ENCODE results near the gene PHKB.

The PHKB gene

DNA sequence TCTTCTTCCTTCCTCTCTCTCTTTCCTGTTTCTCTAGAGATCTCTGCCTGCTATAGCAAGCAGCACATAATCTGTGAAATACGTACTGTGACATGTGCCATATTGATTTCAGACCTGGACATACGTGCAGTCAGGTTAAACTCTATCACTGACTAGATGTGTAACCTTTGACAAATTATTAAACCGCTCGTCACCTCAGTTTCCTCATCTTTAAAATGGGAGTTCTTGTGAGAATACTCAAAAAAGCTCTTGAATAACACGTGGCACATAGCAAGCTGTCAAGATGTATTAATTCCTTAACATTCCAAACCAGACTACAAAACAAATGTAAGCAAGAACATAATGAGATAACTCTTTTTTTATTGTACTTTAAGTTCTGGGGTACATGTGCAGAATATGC is 170.0 kb downstream of the PHKB start:
- no peak overlapping the region for H3K4me3 ChIP-seq (ENCODE audit: low read depth, low read length)
- TF ChIP-seq CTCF (IDR thresholded peaks at IDR 0.05; ENCODE audit: low read depth, low read length) = no peak

GRCh38 chr16:47634126-47634525 is 173.0 kb downstream of the PHKB start:
- no peak for TF ChIP-seq CTCF (IDR thresholded peaks at IDR 0.05; ENCODE audit: low read depth, low read length)
- H3K4me3 ChIP-seq (ENCODE audit: low read depth, low read length) = no peak overlapping the region

GRCh38 chr16:47634727-47635126 is 173.6 kb downstream of the PHKB start:
- TF ChIP-seq CTCF (IDR thresholded peaks at IDR 0.05; ENCODE audit: low read depth, low read length) = no peak
- no peak overlapping the region for H3K4me3 ChIP-seq (ENCODE audit: low read depth, low read length)

- no peak for TF ChIP-seq CTCF (IDR thresholded peaks at IDR 0.05; ENCODE audit: low read depth, low read length)
- no peak overlapping the region for H3K4me3 ChIP-seq (ENCODE audit: low read depth, low read length)
Observed at GRCh38 chr16:47636501-47637099, 175.5 kb downstream of the PHKB start.

DNA sequence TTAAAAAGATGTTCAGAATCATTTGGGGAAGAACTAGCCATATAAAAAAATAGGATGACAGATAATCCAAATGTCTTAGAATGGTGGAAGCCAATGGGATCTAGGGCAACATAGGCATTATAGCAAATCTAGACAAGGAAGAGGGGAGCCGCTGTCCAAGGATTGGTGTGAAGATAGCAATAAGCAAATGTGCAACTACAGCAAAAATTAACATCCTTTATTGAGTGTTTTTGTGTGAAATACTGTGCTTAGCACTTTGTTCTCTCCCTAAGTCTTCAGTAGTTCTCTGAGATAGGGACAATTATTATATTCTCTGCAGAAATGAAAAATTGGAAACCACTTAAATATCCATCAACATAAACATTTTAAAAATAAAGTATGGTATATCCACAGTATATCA is 177.0 kb downstream of the PHKB start:
- no peak overlapping the region for H3K4me3 ChIP-seq (ENCODE audit: low read depth, low read length)
- no peak for TF ChIP-seq CTCF (IDR thresholded peaks at IDR 0.05; ENCODE audit: low read depth, low read length)

GRCh38 chr16:47640661-47641060 is 179.5 kb downstream of the PHKB start:
- H3K4me3 ChIP-seq (ENCODE audit: low read depth, low read length) = no peak overlapping the region
- TF ChIP-seq CTCF (IDR thresholded peaks at IDR 0.05; ENCODE audit: low read depth, low read length) = no peak

GRCh38 chr16:47643323-47644000 is 182.3 kb downstream of the PHKB start:
- TF ChIP-seq CTCF (IDR thresholded peaks at IDR 0.05; ENCODE audit: low read depth, low read length) = no peak

More at GRCh38 chr16:47643323-47644000, 182.3 kb downstream of the PHKB start:
- H3K4me3 ChIP-seq (ENCODE audit: low read depth, low read length) = no peak overlapping the region
